ENCODE results near the gene NUP188. TPM values are rescaled to one million over a fixed set of nuclear protein-coding genes. Genes with fewer than 3 reads are reported as not detected.

NUP188 gene
- total RNA-seq, 1 experiment from 2014 or later = 80.9 TPM

DNA sequence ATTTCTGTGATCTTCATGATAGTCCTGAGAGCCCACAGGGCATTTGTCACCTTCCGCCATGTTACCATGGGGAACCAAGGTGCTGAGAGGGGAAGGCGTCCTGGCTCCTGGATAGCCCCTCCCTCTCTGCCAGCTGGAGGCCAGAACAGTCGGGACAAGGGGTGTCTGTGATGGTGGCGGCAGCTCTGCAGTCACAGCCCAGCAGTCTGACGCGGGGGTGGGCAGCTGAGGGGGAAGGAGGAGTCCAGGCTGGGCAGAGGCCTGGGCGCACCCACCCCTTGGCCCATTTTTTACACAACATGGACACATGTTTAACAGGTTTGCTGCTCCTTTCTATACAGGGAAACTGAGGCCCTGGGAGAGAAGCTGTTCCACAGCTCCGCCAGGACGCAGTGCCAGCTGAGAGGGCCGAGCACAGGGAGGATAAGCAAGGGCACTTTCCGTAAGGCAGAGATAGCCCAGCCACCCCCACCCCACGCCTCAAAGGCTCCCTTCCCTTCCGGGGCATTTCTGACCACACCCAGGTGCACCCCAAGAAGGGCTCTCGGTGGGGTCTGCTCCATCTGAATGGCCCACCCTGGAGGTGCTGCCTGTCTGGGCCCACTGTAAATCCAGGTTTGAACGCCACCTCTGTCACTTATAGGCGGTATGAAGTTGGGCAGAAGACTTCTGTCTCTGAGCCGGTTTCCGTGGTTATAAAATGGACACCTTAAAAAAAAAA, 48.5 kb upstream of the NUP188 start:
- Histone ChIP-seq H3K4me1 (no peaks in the 10 kb centered on the region), H3K27me3 (replicated peaks; ENCODE audit: control insufficient read depth, insufficient read depth, low read length) (no peaks in the 10 kb centered on the region), H3K9me3 (no peaks in the 10 kb centered on the region), H3K4me3 (ENCODE audit: low read depth, low read length) (no peak overlapping the region), H3K36me3 (ENCODE audit: control insufficient read depth, insufficient read depth, low read length) (no peaks in the 10 kb centered on the region)
- intact Hi-C loops (cut with micrococcal nuclease; ENCODE audit: unreplicated experiment) = no loop called here
- no TSS peak for BruUV-seq (replicated peaks)
- CTCF ChIA-PET = no interaction called here
- TF ChIP-seq, protein P1, sequence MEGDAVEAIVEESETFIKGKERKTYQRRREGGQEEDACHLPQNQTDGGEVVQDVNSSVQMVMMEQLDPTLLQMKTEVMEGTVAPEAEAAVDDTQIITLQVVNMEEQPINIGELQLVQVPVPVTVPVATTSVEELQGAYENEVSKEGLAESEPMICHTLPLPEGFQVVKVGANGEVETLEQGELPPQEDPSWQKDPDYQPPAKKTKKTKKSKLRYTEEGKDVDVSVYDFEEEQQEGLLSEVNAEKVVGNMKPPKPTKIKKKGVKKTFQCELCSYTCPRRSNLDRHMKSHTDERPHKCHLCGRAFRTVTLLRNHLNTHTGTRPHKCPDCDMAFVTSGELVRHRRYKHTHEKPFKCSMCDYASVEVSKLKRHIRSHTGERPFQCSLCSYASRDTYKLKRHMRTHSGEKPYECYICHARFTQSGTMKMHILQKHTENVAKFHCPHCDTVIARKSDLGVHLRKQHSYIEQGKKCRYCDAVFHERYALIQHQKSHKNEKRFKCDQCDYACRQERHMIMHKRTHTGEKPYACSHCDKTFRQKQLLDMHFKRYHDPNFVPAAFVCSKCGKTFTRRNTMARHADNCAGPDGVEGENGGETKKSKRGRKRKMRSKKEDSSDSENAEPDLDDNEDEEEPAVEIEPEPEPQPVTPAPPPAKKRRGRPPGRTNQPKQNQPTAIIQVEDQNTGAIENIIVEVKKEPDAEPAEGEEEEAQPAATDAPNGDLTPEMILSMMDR (IDR thresholded peaks at IDR 0.05; ENCODE audit: insufficient read depth in 1 of 2, low read depth in 1 of 2, low read length in 1 of 2, severe bottlenecking in 1 of 2, unreplicated experiment in 1 of 2) = no peak
- POLR2A ChIA-PET = no interaction called here
- Mint-ChIP-seq H3K27me3 (ENCODE audit: insufficient read depth, unreplicated experiment) (no peaks in the 10 kb centered on the region), H3K27ac (ENCODE audit: unreplicated experiment) (no peak overlapping the region), H3K9me3 (ENCODE audit: unreplicated experiment) (no peaks in the 10 kb centered on the region), H3K4me3 (ENCODE audit: unreplicated experiment) (no peak overlapping the region), H3K36me3 (ENCODE audit: insufficient read depth, unreplicated experiment) (peaks cover 24% of the 10 kb centered on the region), H3K4me1 (ENCODE audit: low read depth, unreplicated experiment) (no peaks in the 10 kb centered on the region)
- no peak for DNase-seq

DNA sequence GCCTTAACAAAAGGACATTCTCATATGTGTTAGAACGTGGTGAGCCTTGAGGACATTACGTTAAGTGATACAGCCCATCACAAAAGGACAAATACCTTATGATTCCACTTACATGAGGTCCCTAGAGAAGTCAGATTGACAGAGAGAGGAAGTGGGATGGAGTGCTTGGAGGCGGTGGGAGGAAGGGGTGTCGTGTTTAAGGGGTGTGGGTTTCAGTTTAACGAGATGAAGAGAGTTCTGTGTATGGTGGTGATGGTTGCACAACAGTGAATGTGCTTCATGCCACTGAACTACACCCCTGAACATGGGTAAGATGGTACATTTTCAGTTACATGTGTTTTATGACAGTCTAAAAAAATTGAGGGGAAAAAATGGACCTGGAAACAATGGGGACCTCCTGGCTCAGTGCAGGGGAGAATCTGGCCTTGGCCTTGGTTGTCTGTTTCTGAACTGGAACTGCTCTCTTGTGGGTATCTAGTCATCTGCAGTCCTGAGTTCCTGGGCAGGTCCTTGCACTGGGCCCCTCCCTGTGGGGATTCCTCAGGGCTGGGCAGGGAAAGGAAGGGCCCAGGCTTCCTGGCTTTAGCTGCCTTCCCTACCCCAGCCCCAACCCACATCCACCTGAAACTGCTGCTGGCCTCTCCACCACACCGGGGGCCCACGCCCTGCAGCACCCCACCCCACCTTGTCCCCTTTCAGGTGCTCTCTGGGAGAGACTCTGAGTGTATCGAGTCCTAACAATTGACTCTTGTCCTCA, 47.8 kb upstream of the NUP188 start:
- POLR2A ChIA-PET = interaction anchor here (0.5 kb wide), 1 partner anchor 70 kb away, joined by 3 read pairs; the partner anchor contains the start of gene SPOUT1

DNA sequence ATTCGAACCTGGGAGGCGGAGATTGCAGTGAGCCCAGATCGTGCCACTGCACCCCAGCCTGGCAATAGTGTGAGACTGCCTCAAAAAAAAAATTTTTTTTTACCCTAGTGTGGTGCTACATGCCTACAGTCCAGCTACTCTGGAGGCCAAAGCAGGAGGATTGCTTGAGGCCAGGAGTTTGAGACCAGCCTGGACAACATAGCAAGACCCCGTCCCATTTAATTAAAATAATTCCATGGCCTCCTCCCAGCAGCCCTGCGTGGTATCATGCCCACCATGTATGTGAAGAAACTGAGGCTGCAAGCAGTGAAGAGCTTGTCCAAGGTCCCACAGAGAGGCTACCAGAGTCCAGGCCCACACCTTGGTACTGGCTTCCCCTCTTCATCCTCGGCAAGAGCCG, 46.1 kb upstream of the NUP188 start:
- no peaks in the 10 kb centered on the region for H3K4me1 Mint-ChIP-seq (ENCODE audit: low read depth, unreplicated experiment)
- Histone ChIP-seq H3K36me3 (ENCODE audit: control insufficient read depth, insufficient read depth, low read length) (no peaks in the 10 kb centered on the region), H3K4me1 (no peaks in the 10 kb centered on the region), H3K9me3 (no peaks in the 10 kb centered on the region), H3K4me3 (ENCODE audit: low read depth, low read length) (no peak overlapping the region), H3K27me3 (replicated peaks; ENCODE audit: control insufficient read depth, insufficient read depth, low read length) (no peaks in the 10 kb centered on the region)
- no peak overlapping the region for H3K27ac Mint-ChIP-seq (ENCODE audit: unreplicated experiment)
- ChIA-PET POLR2A (interaction anchor here (0.6 kb wide), 1 partner anchor 33 kb away, joined by 8 read pairs; no protein-coding TSS in a partner anchor), CTCF (no interaction called here)
- TF ChIP-seq, protein P1 (IDR thresholded peaks at IDR 0.05; ENCODE audit: insufficient read depth in 1 of 2, low read depth in 1 of 2, low read length in 1 of 2, severe bottlenecking in 1 of 2, unreplicated experiment in 1 of 2) = no peak
- no peaks in the 10 kb centered on the region for H3K27me3 Mint-ChIP-seq (ENCODE audit: insufficient read depth, unreplicated experiment)
- DNase-seq = no peak
- H3K9me3 Mint-ChIP-seq (ENCODE audit: unreplicated experiment) = no peaks in the 10 kb centered on the region
- peaks cover 6% of the 10 kb centered on the region for H3K36me3 Mint-ChIP-seq (ENCODE audit: insufficient read depth, unreplicated experiment)
- BruUV-seq (replicated peaks) = no TSS peak
- H3K4me3 Mint-ChIP-seq (ENCODE audit: unreplicated experiment) = no peak overlapping the region
- intact Hi-C loops (cut with micrococcal nuclease; ENCODE audit: unreplicated experiment) = no loop called here

More for the DNA sequence above, 47.8 kb upstream of the NUP188 start:
- Histone ChIP-seq H3K9me3 (no peaks in the 10 kb centered on the region), H3K27me3 (replicated peaks; ENCODE audit: control insufficient read depth, insufficient read depth, low read length) (no peaks in the 10 kb centered on the region), H3K4me1 (no peaks in the 10 kb centered on the region), H3K36me3 (ENCODE audit: control insufficient read depth, insufficient read depth, low read length) (no peaks in the 10 kb centered on the region), H3K4me3 (ENCODE audit: low read depth, low read length) (no peak overlapping the region)
- Mint-ChIP-seq H3K4me1 (ENCODE audit: low read depth, unreplicated experiment) (no peaks in the 10 kb centered on the region), H3K4me3 (ENCODE audit: unreplicated experiment) (no peak overlapping the region), H3K9me3 (ENCODE audit: unreplicated experiment) (no peaks in the 10 kb centered on the region), H3K36me3 (ENCODE audit: insufficient read depth, unreplicated experiment) (peaks cover 21% of the 10 kb centered on the region), H3K27me3 (ENCODE audit: insufficient read depth, unreplicated experiment) (no peaks in the 10 kb centered on the region), H3K27ac (ENCODE audit: unreplicated experiment) (no peak overlapping the region)
- DNase-seq = no peak
- intact Hi-C loops (cut with micrococcal nuclease; ENCODE audit: unreplicated experiment) = no loop called here
- no TSS peak for BruUV-seq (replicated peaks)
- TF ChIP-seq, protein P1 (IDR thresholded peaks at IDR 0.05; ENCODE audit: insufficient read depth in 1 of 2, low read depth in 1 of 2, low read length in 1 of 2, severe bottlenecking in 1 of 2, unreplicated experiment in 1 of 2) = no peak
- CTCF ChIA-PET = no interaction called here
